Mammary epithelial cell (primary cell): ENCODE results near the gene DDX39A.

Experiments
- EZH2 ChIP-seq: IDR thresholded peaks from 2 replicates; pipeline ENCODE4 v1.6.1; 2012; ENCODE audit warnings: low read length, inconsistent platforms, borderline replicate concordance
- TF ChIP-seq, protein P1 (sequence below), 2 donors: IDR thresholded peaks in 1 of 2; conservative IDR thresholded peaks in 1 of 2; 2 replicates each; pipeline ENCODE4 v1.5.1; 2011 to 2012; ENCODE audit warnings: inconsistent platforms in 2 of 2, low read length in 2 of 2, mild to moderate bottlenecking in 2 of 2, control low read depth in 1 of 2, low read depth in 1 of 2; ENCODE audit not compliant: insufficient read depth in 1 of 2; ENCODE audit errors: extremely low read depth in 1 of 2

- TF ChIP-seq, protein P1, sequence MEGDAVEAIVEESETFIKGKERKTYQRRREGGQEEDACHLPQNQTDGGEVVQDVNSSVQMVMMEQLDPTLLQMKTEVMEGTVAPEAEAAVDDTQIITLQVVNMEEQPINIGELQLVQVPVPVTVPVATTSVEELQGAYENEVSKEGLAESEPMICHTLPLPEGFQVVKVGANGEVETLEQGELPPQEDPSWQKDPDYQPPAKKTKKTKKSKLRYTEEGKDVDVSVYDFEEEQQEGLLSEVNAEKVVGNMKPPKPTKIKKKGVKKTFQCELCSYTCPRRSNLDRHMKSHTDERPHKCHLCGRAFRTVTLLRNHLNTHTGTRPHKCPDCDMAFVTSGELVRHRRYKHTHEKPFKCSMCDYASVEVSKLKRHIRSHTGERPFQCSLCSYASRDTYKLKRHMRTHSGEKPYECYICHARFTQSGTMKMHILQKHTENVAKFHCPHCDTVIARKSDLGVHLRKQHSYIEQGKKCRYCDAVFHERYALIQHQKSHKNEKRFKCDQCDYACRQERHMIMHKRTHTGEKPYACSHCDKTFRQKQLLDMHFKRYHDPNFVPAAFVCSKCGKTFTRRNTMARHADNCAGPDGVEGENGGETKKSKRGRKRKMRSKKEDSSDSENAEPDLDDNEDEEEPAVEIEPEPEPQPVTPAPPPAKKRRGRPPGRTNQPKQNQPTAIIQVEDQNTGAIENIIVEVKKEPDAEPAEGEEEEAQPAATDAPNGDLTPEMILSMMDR (conservative IDR thresholded peaks at IDR 0.05 in 1 of 2, IDR thresholded peaks at IDR 0.05 in 1 of 2; ENCODE audit: extremely low read depth in 1 of 2, insufficient read depth in 1 of 2, low read depth in 1 of 2, low read length in 2 of 2) = no peak
- TF ChIP-seq EZH2 = no peak
Observed at GRCh38 chr19:14393329-14393728, 25.8 kb downstream of the DDX39A start.
